HepG2 (cell line): ENCODE measurements around the gene ACTN1. TPM values are rescaled to one million over a fixed set of nuclear protein-coding genes. Genes with fewer than 3 reads are reported as not detected.

Source experiments
- ATAC-seq: fragments of 200-7000 bp; cut with Tn5 transposase; 3 replicates; pipeline ENCODE4 v1.9.1; 2020; ENCODE audit warnings: mild to moderate bottlenecking, moderate library complexity
- BruUV-seq: library from RNA; stranded (reverse); fragments of 400-500 nt; replicated peaks from 2 replicates; lab custom pipeline; 2021; lab: Mats Ljungman, UMichigan
- CTCF ChIA-PET: fragments of 300-600 bp; formaldehyde crosslinking; extraction: SDS; loops from one replicate; lab custom pipeline; 2021; ENCODE audit warnings: low total read pairs, inconsistent platforms, low intra/inter-chr PET ratio; lab: Yijun Ruan, JAX
- POLR2A ChIA-PET: fragments of 350-600 bp; sonication (Branson Sonifier 250); formaldehyde crosslinking; loops from one replicate; lab custom pipeline; 2020; ENCODE audit warnings: antibody characterized with exemption, inconsistent platforms; lab: Yijun Ruan, JAX
- DNase-seq: peaks from one replicate; pipeline ENCODE4 v3.0.0-alpha.2; 2015; ENCODE audit warnings: low spot score
- FAIRE-seq: peaks from 3 replicates; lab custom pipeline; 2011; peaks lifted over from hg19 to GRCh38; lab: Jason Lieb, UNC
- H2AFZ ChIP-seq: one replicate; pipeline ENCODE4 v1.6.1; 2011; ENCODE audit warnings: low read length, inconsistent platforms
- H3K27ac ChIP-seq: fragments of 300-600 bp; 3 replicates; pipeline ENCODE4 v1.8.0; 2011; ENCODE audit warnings: mixed run types, mild to moderate bottlenecking, mixed read lengths, low read length, inconsistent platforms; ENCODE audit not compliant: insufficient read depth; ENCODE audit errors: extremely low read length
- H3K27me3 ChIP-seq, 2 experiments: fragments of 200-600 bp in 1 of 2; 2 replicates in 1 of 2; 3 replicates in 1 of 2; pipeline versions ENCODE4 v1.6.0 to v1.8.0; 2011; ENCODE audit warnings: low read length in 2 of 2, mild to moderate bottlenecking in 2 of 2, moderate library complexity in 2 of 2, inconsistent platforms in 1 of 2; ENCODE audit not compliant: insufficient read depth in 2 of 2, control insufficient read depth in 1 of 2
- H3K36me3 ChIP-seq, 2 experiments: fragments of 200-600 bp in 1 of 2; replicated peaks in 1 of 2; 2 replicates in 1 of 2; 3 replicates in 1 of 2; pipeline versions ENCODE4 v1.5.1 to v1.8.0; 2011; ENCODE audit warnings: low read length in 2 of 2, inconsistent platforms in 1 of 2; ENCODE audit not compliant: insufficient read depth in 2 of 2, control insufficient read depth in 1 of 2
- H3K4me1 ChIP-seq: 2 replicates; pipeline ENCODE4 v1.5.1; 2012; ENCODE audit warnings: low read length, inconsistent platforms; ENCODE audit not compliant: insufficient read depth
- H3K4me2 ChIP-seq: 2 replicates; pipeline ENCODE4 v1.6.0; 2011; ENCODE audit warnings: low read depth, low read length, inconsistent platforms
- H3K4me3 ChIP-seq, 3 experiments: fragments of 200-600 bp in 1 of 3; sonication (generic), shearing (Covaris generic) in 1 of 3; replicated peaks in 1 of 3; 2 replicates each; pipeline ENCODE4 v1.5.1; 2011 to 2016; ENCODE audit warnings: low read length in 3 of 3, inconsistent platforms in 2 of 3, low read depth in 2 of 3, mild to moderate bottlenecking in 2 of 3, control low read depth in 1 of 3, mixed read lengths in 1 of 3; ENCODE audit not compliant: insufficient read depth in 1 of 3
- H3K79me2 ChIP-seq: one replicate; pipeline ENCODE4 v1.6.1; 2011; ENCODE audit warnings: low read length, inconsistent platforms; ENCODE audit not compliant: insufficient read depth
- H3K9ac ChIP-seq: 2 replicates; pipeline ENCODE4 v1.6.0; 2011; ENCODE audit warnings: mild to moderate bottlenecking, low read depth, low read length, inconsistent platforms; ENCODE audit not compliant: insufficient read depth
- H3K9me3 ChIP-seq: 2 replicates; pipeline ENCODE4 v1.5.1; 2012; ENCODE audit warnings: mild to moderate bottlenecking, low read length
- H4K20me1 ChIP-seq: 2 replicates; pipeline ENCODE4 v1.6.0; 2011; ENCODE audit warnings: inconsistent platforms, mild to moderate bottlenecking, low read length, moderate library complexity; ENCODE audit not compliant: insufficient read depth
- HCFC1 ChIP-seq: fragments of 150-350 bp; IDR thresholded peaks from 2 replicates; pipeline ENCODE4 v1.6.1; 2014; ENCODE audit warnings: low read depth, low read length
- MAFF ChIP-seq: IDR thresholded peaks from 2 replicates; pipeline ENCODE4 v1.6.1; 2011; ENCODE audit warnings: low read depth, low read length, improper control_type of control experiment
- NFE2L1 ChIP-seq: sonication (generic); formaldehyde crosslinking; IDR thresholded peaks from 2 replicates; pipeline ENCODE4 v1.4.0; 2020; ENCODE audit warnings: missing genetic modification reagents, mild to moderate bottlenecking, borderline replicate concordance
- NR2F6 ChIP-seq, 2 experiments: IDR thresholded peaks; 2 replicates each; pipeline ENCODE4 v1.6.1; 2016; ENCODE audit warnings: antibody characterized with exemption in 1 of 2, mild to moderate bottlenecking in 1 of 2
- PRMT3 ChIP-seq: sonication (generic); formaldehyde crosslinking; IDR thresholded peaks from 2 replicates; pipeline ENCODE4 v1.8.1; 2022; ENCODE audit warnings: low read depth, mild to moderate bottlenecking, moderate library complexity, missing genetic modification reagents, borderline replicate concordance
- SAP130 ChIP-seq: IDR thresholded peaks from 2 replicates; pipeline ENCODE4 v1.6.1; 2016; ENCODE audit warnings: low read depth
- TBP ChIP-seq: sonication (generic); formaldehyde crosslinking; IDR thresholded peaks from 2 replicates; pipeline ENCODE4 v1.5.0; 2020; ENCODE audit warnings: missing genetic modification reagents
- YY1 ChIP-seq: IDR thresholded peaks from 2 replicates; pipeline ENCODE4 v1.6.1; 2011; ENCODE audit warnings: low read length, low read depth, moderate library complexity, mild to moderate bottlenecking; ENCODE audit not compliant: insufficient read depth, insufficient replicate concordance
- ZBTB7B ChIP-seq: sonication (generic); formaldehyde crosslinking; IDR thresholded peaks from 2 replicates; pipeline ENCODE4 v1.4.0; 2020; ENCODE audit warnings: missing genetic modification reagents
- ZNF343 ChIP-seq: sonication (generic); formaldehyde crosslinking; IDR thresholded peaks from 2 replicates; pipeline ENCODE4 v1.4.0; 2020; ENCODE audit warnings: mild to moderate bottlenecking, missing genetic modification reagents
- ZNF501 ChIP-seq: sonication (generic); formaldehyde crosslinking; IDR thresholded peaks from 2 replicates; pipeline ENCODE4 v1.5.1; 2020; ENCODE audit warnings: mild to moderate bottlenecking, moderate library complexity, missing genetic modification reagents
- ZNF562 ChIP-seq: sonication (generic); formaldehyde crosslinking; IDR thresholded peaks from 2 replicates; pipeline ENCODE4 v1.8.0; 2022; ENCODE audit warnings: missing genetic modification reagents, borderline replicate concordance
- ZNF75D ChIP-seq: sonication (generic); formaldehyde crosslinking; IDR thresholded peaks from 2 replicates; pipeline ENCODE4 v1.8.1; 2023; ENCODE audit warnings: missing genetic modification reagents, mild to moderate bottlenecking, borderline replicate concordance
- ZNF761 ChIP-seq: sonication (generic); formaldehyde crosslinking; conservative IDR thresholded peaks from 2 replicates; pipeline ENCODE4 v1.4.0; 2020; ENCODE audit warnings: mild to moderate bottlenecking, missing genetic modification reagents
- ZNF879 ChIP-seq: sonication (generic); formaldehyde crosslinking; IDR thresholded peaks from 2 replicates; pipeline ENCODE4 v1.8.1; 2023; ENCODE audit warnings: missing genetic modification reagents
- WGBS: methylation state at CpG from one replicate; pipeline ENCODE4 v1.1.6; 2017; ENCODE audit warnings: low lambda C conversion rate; 5-methylcytosine and 5-hydroxymethylcytosine counted together
- in situ Hi-C: cut with HindIII; loops from 2 replicates; pipeline ENCODE4 v1.10.0; 2017; ENCODE audit warnings: low pct_unique_long_range_greater_than_20kb; ENCODE audit not compliant: extremely low pct_ligation_motif_present
- intact Hi-C: fragments of 100-400 bp; cut with micrococcal nuclease; formaldehyde crosslinking; loops from one replicate; pipeline ENCODE4 v1.10.0; 2022; ENCODE audit not compliant: unreplicated experiment
- polyA plus RNA-seq, 8 experiments: library from polyadenylated mRNA; depleted of rRNA in 3 of 8; stranded (reverse) in 7 of 8; unstranded in 1 of 8; fragments of >200 nt; fragmentation: Illumina TruSeq in 4 of 8; extraction: Trizol in 4 of 8; gene quantifications; 2 replicates each; pipeline versions ENCODE4 v1.2.1 to v1.2.3, GENCODE V29; 2011 to 2016; ENCODE audit warnings: low read depth in 4 of 8, missing spikeins in 1 of 8, mixed read lengths in 1 of 8; ENCODE audit not compliant: insufficient read depth in 1 of 8
- total RNA-seq, 5 experiments: library from RNA; depleted of rRNA; stranded (reverse); fragments of >200 nt; fragmentation: Illumina TruSeq; extraction: Trizol; gene quantifications; 2 replicates each; pipeline ENCODE4 v1.2.3, GENCODE V29; 2016; ENCODE audit warnings: low read depth in 1 of 5
- TF ChIP-seq, protein P1 (sequence below): IDR thresholded peaks from 2 replicates; pipeline ENCODE4 v1.4.0; 2020; ENCODE audit warnings: mild to moderate bottlenecking, missing genetic modification reagents
- TF ChIP-seq, protein P2 (sequence below): IDR thresholded peaks from 2 replicates; pipeline ENCODE4 v1.6.1; 2016; ENCODE audit warnings: low read depth, control low read depth

ACTN1 gene
- total and polyA plus RNA-seq, 2 of the 13 experiments (the other 11 are each of a cell fraction or from before 2014, with no cell fraction given): 58.6 to 162 TPM

DNA sequence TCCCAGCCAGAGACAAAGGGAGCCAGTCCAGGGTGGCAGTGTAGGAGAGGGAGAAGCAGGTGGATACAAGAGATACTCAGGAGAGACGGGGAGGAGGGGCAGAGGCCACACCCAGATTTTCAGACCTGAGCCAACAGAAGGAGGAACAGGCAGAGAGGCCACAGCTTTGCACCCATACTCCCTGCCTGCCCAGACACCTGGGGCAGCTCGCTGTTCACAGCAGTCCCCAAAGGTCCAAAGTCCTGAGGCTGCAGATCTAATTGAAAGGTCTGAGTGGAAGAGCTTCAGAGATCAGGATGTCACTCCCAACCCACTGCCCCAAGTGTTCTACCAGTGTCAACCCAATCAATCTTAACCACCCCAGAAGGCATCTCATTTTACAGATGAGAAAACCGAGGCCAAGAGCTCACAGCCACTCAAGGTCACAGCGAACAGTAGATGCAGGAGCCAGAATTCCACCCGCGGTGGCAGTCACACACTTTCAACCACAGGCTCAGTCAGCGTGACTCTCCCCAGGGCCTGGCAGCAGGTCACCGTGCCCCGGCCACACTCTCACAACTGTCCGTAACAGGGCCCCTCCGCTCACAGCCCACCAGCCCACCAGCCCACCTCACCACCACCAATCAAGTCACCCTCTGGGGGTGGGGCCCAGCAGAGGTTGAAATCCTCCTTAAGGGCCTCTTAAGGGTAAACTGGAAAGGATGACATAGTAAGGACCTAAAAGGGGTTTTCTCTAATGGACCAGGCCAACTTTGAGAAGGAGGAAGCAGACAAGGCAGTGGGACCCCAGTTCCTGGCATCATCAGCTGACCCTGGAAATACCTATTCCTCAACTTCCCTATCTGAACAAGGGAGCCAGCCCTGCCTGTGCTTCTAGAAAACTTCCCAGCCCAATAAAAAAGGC is 33.3 kb downstream of the ACTN1 start:
- ChIA-PET CTCF (no interaction called here), POLR2A (interaction anchor here (0.9 to 1.5 kb wide), 2 partner anchors 10 to 23 kb away, joined by 3 to 13 read pairs; no protein-coding TSS in a partner anchor)
- FAIRE-seq (peak; percentile 43), ATAC-seq (peak; percentile 80), DNase-seq (peak; percentile 72)
- Histone ChIP-seq H4K20me1 (peaks cover 50% of the 10 kb centered on the region), H3K9me3 (no peaks in the 10 kb centered on the region), H3K4me2 (peak overlapping the region; percentile 64), H3K79me2 (peaks cover 98% of the 10 kb centered on the region), H3K36me3 (peaks cover 12 to 21% of the 10 kb centered on the region in 2 experiments; a peak in 4 of 5 replicates), H3K4me1 (peaks cover 96% of the 10 kb centered on the region), H3K9ac (peak overlapping the region; percentile 37), H3K4me3 (peak overlapping the region in 1 of 3 experiments; percentile 46; a peak in 2 of 6 replicates), H3K27me3 (no peaks in the 10 kb centered on the region), H3K27ac (peak overlapping the region; percentile 55), H2AFZ (no peak overlapping the region)
- BruUV-seq: no TSS peak
- in situ Hi-C loops (no loop called here), intact Hi-C loops (no loop called here)
- WGBS: 32% methylated on average over 6 of the region's 11 CpGs
- TF ChIP-seq ZNF879 (CRISPR knock-in tag) (no peak), ZBTB7B (CRISPR knock-in tag) (no peak), ZNF501 (CRISPR knock-in tag) (0 out of 2 replicates have a peak, but pooled peaks have one; percentile 24), ZNF75D (CRISPR knock-in tag) (no peak), ZNF562 (CRISPR knock-in tag) (no peak), ZNF343 (CRISPR knock-in tag) (no peak), MAFF (0 out of 2 replicates have a peak, but pooled peaks have one; percentile 15), YY1 (no peak), PRMT3 (no peak), HCFC1 (no peak), ZNF761 (CRISPR knock-in tag) (0 out of 2 replicates have a peak, but pooled peaks have one; percentile 34), TBP (no peak), NR2F6 (IDR thresholded peaks at IDR 0.05) (no peak), NR2F6 (CRISPR knock-in tag; IDR thresholded peaks at IDR 0.05) (0 out of 2 replicates have a peak, but pooled peaks have one; percentile 32), NFE2L1 (CRISPR knock-in tag) (no peak), SAP130 (CRISPR knock-in tag) (peak; percentile 51)
- TF ChIP-seq, protein P1, sequence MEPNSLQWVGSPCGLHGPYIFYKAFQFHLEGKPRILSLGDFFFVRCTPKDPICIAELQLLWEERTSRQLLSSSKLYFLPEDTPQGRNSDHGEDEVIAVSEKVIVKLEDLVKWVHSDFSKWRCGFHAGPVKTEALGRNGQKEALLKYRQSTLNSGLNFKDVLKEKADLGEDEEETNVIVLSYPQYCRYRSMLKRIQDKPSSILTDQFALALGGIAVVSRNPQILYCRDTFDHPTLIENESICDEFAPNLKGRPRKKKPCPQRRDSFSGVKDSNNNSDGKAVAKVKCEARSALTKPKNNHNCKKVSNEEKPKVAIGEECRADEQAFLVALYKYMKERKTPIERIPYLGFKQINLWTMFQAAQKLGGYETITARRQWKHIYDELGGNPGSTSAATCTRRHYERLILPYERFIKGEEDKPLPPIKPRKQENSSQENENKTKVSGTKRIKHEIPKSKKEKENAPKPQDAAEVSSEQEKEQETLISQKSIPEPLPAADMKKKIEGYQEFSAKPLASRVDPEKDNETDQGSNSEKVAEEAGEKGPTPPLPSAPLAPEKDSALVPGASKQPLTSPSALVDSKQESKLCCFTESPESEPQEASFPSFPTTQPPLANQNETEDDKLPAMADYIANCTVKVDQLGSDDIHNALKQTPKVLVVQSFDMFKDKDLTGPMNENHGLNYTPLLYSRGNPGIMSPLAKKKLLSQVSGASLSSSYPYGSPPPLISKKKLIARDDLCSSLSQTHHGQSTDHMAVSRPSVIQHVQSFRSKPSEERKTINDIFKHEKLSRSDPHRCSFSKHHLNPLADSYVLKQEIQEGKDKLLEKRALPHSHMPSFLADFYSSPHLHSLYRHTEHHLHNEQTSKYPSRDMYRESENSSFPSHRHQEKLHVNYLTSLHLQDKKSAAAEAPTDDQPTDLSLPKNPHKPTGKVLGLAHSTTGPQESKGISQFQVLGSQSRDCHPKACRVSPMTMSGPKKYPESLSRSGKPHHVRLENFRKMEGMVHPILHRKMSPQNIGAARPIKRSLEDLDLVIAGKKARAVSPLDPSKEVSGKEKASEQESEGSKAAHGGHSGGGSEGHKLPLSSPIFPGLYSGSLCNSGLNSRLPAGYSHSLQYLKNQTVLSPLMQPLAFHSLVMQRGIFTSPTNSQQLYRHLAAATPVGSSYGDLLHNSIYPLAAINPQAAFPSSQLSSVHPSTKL: 0 out of 2 replicates have a peak, but pooled peaks have one; percentile 22
- TF ChIP-seq, protein P2, sequence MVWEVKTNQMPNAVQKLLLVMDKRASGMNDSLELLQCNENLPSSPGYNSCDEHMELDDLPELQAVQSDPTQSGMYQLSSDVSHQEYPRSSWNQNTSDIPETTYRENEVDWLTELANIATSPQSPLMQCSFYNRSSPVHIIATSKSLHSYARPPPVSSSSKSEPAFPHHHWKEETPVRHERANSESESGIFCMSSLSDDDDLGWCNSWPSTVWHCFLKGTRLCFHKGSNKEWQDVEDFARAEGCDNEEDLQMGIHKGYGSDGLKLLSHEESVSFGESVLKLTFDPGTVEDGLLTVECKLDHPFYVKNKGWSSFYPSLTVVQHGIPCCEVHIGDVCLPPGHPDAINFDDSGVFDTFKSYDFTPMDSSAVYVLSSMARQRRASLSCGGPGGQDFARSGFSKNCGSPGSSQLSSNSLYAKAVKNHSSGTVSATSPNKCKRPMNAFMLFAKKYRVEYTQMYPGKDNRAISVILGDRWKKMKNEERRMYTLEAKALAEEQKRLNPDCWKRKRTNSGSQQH (CRISPR knock-in tag): no peak
